Vagina (tissue), 2 donors: ENCODE results near the gene ELMO3.

ENCODE experiments used
- POLR2A ChIP-seq, 2 donors: fragments of 450-650 bp; IDR thresholded peaks; one replicate each; pipeline ENCODE4 v1.6.1; 2017; ENCODE audit warnings: antibody characterized with exemption in 2 of 2, mild to moderate bottlenecking in 2 of 2, moderate library complexity in 2 of 2
- POLR2AphosphoS5 ChIP-seq, 2 donors: sonication (generic); formaldehyde crosslinking; IDR thresholded peaks; one replicate each; pipeline ENCODE4 v1.9.0; 2017; ENCODE audit warnings: antibody characterized with exemption in 2 of 2, mild to moderate bottlenecking in 2 of 2, low read depth in 1 of 2; ENCODE audit not compliant: insufficient read depth in 1 of 2
- TF ChIP-seq, protein P1 (sequence below), 3 experiments: fragments of 450-650 bp in 2 of 3; fragments of 200-600 bp in 1 of 3; sonication (generic) in 1 of 3; IDR thresholded peaks; one replicate each; pipeline ENCODE4 v1.5.1; 2017 to 2019; ENCODE audit warnings: antibody characterized with exemption in 3 of 3, mild to moderate bottlenecking in 2 of 3, moderate library complexity in 2 of 3

DNA sequence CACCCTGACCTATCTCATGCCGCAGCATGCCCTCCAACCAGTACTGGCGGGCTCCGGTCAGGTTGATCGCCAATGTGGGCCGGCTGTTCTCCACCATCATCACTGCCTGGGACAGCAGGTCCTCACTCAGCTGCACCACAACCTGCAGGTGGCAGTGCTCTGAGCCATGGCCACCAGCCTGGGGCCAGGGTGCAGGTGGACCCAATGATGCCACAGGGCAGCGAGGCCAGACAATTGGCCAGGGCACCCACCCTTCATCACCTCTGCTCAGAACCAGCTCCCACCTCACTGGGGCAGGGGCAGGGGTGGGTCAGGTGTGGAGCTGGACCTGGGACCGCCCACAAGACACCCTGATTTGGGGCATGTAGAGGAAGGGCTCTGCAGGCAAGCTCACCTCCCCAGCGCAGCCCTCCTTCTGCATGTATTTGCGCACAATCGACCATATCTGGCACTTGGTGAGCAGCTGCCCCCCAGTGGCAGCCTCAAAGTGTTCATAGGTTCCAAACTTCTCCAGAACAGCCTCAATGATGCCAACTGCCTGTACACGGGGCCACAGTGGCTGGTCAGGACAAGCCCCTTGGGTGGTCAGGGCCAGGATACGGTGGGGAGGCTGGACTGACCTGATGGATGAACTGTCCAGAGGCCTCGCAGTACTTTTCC, 19.4 kb upstream of the ELMO3 start:
- TF ChIP-seq, protein P1, sequence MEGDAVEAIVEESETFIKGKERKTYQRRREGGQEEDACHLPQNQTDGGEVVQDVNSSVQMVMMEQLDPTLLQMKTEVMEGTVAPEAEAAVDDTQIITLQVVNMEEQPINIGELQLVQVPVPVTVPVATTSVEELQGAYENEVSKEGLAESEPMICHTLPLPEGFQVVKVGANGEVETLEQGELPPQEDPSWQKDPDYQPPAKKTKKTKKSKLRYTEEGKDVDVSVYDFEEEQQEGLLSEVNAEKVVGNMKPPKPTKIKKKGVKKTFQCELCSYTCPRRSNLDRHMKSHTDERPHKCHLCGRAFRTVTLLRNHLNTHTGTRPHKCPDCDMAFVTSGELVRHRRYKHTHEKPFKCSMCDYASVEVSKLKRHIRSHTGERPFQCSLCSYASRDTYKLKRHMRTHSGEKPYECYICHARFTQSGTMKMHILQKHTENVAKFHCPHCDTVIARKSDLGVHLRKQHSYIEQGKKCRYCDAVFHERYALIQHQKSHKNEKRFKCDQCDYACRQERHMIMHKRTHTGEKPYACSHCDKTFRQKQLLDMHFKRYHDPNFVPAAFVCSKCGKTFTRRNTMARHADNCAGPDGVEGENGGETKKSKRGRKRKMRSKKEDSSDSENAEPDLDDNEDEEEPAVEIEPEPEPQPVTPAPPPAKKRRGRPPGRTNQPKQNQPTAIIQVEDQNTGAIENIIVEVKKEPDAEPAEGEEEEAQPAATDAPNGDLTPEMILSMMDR (IDR thresholded peaks at IDR 0.05), result no peak
- TF ChIP-seq POLR2A (IDR thresholded peaks at IDR 0.05) (no peak), POLR2AphosphoS5 (IDR thresholded peaks at IDR 0.05; ENCODE audit: insufficient read depth in 1 of 2, low read depth in 1 of 2) (no peak)
